Stomach (tissue), 4 donors: ENCODE measurements around the gene ZNF423.

ENCODE experiments used
- EP300 ChIP-seq: sonication (generic); formaldehyde crosslinking; IDR thresholded peaks from one replicate; pipeline ENCODE4 v1.6.1; 2017; ENCODE audit warnings: antibody characterized with exemption
- POLR2A ChIP-seq, 4 donors: fragments of 450-650 bp; IDR thresholded peaks; one replicate each; pipeline ENCODE4 v1.6.1; 2016; ENCODE audit warnings: antibody characterized with exemption in 4 of 4, control low read depth in 2 of 4, mild to moderate bottlenecking in 1 of 4, moderate library complexity in 1 of 4
- POLR2AphosphoS5 ChIP-seq, 3 donors: sonication (generic); formaldehyde crosslinking; IDR thresholded peaks; one replicate each; pipeline ENCODE4 v1.6.1; 2016; ENCODE audit warnings: antibody characterized with exemption in 3 of 3
- TF ChIP-seq, protein P1 (sequence below), 7 experiments: fragments of 450-650 bp in 4 of 7; fragments of 200-600 bp in 3 of 7; sonication (generic) in 3 of 7; IDR thresholded peaks; one replicate each; pipeline ENCODE4 v1.5.1; 2016 to 2019; ENCODE audit warnings: antibody characterized with exemption in 7 of 7, control low read depth in 2 of 7, mild to moderate bottlenecking in 1 of 7

- TF ChIP-seq, protein P1, sequence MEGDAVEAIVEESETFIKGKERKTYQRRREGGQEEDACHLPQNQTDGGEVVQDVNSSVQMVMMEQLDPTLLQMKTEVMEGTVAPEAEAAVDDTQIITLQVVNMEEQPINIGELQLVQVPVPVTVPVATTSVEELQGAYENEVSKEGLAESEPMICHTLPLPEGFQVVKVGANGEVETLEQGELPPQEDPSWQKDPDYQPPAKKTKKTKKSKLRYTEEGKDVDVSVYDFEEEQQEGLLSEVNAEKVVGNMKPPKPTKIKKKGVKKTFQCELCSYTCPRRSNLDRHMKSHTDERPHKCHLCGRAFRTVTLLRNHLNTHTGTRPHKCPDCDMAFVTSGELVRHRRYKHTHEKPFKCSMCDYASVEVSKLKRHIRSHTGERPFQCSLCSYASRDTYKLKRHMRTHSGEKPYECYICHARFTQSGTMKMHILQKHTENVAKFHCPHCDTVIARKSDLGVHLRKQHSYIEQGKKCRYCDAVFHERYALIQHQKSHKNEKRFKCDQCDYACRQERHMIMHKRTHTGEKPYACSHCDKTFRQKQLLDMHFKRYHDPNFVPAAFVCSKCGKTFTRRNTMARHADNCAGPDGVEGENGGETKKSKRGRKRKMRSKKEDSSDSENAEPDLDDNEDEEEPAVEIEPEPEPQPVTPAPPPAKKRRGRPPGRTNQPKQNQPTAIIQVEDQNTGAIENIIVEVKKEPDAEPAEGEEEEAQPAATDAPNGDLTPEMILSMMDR (IDR thresholded peaks at IDR 0.05) = no peak
- TF ChIP-seq POLR2A (IDR thresholded peaks at IDR 0.05) (no peak), POLR2AphosphoS5 (IDR thresholded peaks at IDR 0.05) (no peak), EP300 (no peak)
Observed at GRCh38 chr16:49775018-49775417, 80.9 kb downstream of the ZNF423 start.
